Measurements from ENCODE around the gene PRKCE.

PRKCE gene

GRCh38 chr2:46148369-46148736, 496.9 kb downstream of the PRKCE start:
- DNase-seq (ENCODE audit: low read depth): no peak
- no peak for TF ChIP-seq CTCF (conservative IDR thresholded peaks at IDR 0.05; ENCODE audit: control insufficient read depth, insufficient read depth, low read depth, low read length)
- H3K4me3 ChIP-seq (ENCODE audit: control insufficient read depth, low read depth, low read length): no peak overlapping the region

DNA sequence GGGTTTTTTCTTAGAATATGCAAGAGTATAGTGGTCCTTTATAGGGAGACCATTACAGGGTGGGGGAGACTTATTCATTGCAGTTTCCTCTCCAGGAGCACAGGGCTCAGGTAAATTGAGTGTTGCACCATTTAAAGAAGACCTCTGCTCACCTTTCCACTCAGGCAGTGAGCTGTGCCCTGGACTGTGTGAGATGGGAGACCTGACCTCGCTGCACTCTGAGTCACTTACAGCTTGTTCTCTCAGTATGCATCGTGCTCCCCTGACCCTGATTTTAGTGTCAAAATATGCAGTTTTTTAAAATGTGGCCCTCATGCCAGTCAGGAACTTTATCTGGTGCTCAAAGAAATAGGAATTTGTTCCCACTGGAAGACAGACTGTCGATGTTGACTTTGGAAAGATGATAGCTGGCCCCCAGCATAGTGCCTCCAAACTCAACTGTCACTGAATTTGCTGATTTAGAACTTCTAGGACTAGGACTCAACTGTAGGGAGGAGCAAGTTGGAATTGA, 499.0 kb downstream of the PRKCE start:
- DNase-seq (ENCODE audit: low read depth): no peak

DNA sequence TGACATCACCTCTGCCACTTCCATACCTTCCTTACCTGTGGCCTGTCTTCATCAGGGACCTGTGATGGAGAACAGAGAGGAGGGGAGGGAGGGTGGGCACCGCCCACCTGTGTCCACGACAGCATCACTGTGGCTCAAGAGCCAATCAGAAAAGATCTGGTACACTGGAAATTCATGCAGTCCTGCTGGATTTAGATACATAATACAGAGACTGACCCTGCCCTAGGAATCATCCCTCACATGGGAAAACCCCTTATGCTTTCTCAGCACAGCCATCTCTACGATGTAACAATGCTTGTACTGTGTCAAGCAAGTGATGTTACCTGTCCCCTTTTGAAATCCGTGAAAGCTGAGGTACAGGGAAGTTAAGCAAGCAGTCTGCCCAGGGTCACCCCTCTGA, 500.1 kb downstream of the PRKCE start:
- TF ChIP-seq CTCF (conservative IDR thresholded peaks at IDR 0.05; ENCODE audit: control insufficient read depth, insufficient read depth, low read depth, low read length): no peak

More for the DNA sequence above, 499.0 kb downstream of the PRKCE start:
- no peak for TF ChIP-seq CTCF (conservative IDR thresholded peaks at IDR 0.05; ENCODE audit: control insufficient read depth, insufficient read depth, low read depth, low read length)
- H3K4me3 ChIP-seq (ENCODE audit: control insufficient read depth, low read depth, low read length): no peak overlapping the region

GRCh38 chr2:46153996-46154753, 502.7 kb downstream of the PRKCE start:
- no peak overlapping the region for H3K4me3 ChIP-seq (ENCODE audit: control insufficient read depth, low read depth, low read length)
- no peak for TF ChIP-seq CTCF (conservative IDR thresholded peaks at IDR 0.05; ENCODE audit: control insufficient read depth, insufficient read depth, low read depth, low read length)
- no peak for DNase-seq (ENCODE audit: low read depth)

More for the DNA sequence above, 500.1 kb downstream of the PRKCE start:
- DNase-seq (ENCODE audit: low read depth): no peak
- no peak overlapping the region for H3K4me3 ChIP-seq (ENCODE audit: control insufficient read depth, low read depth, low read length)

- no peak for TF ChIP-seq CTCF (conservative IDR thresholded peaks at IDR 0.05; ENCODE audit: control insufficient read depth, insufficient read depth, low read depth, low read length)
- no peak overlapping the region for H3K4me3 ChIP-seq (ENCODE audit: control insufficient read depth, low read depth, low read length)
- no peak for DNase-seq (ENCODE audit: low read depth)
These were observed 505.8 kb downstream of the PRKCE start for GRCh38 chr2:46157072-46157965.

GRCh38 chr2:46157966-46158310, 506.5 kb downstream of the PRKCE start:
- H3K4me3 ChIP-seq (ENCODE audit: control insufficient read depth, low read depth, low read length): no peak overlapping the region
- no peak for DNase-seq (ENCODE audit: low read depth)
- TF ChIP-seq CTCF (conservative IDR thresholded peaks at IDR 0.05; ENCODE audit: control insufficient read depth, insufficient read depth, low read depth, low read length): no peak
